ENCODE data around the gene MLEC. TPM values are rescaled to one million over a fixed set of nuclear protein-coding genes. Genes with fewer than 3 reads are reported as not detected.

Gene MLEC
- polyA plus RNA-seq (ENCODE audit: insufficient read length in 4 of 4), result 100 to 1,000 TPM; 150 to 183 (median 151) TPM

DNA sequence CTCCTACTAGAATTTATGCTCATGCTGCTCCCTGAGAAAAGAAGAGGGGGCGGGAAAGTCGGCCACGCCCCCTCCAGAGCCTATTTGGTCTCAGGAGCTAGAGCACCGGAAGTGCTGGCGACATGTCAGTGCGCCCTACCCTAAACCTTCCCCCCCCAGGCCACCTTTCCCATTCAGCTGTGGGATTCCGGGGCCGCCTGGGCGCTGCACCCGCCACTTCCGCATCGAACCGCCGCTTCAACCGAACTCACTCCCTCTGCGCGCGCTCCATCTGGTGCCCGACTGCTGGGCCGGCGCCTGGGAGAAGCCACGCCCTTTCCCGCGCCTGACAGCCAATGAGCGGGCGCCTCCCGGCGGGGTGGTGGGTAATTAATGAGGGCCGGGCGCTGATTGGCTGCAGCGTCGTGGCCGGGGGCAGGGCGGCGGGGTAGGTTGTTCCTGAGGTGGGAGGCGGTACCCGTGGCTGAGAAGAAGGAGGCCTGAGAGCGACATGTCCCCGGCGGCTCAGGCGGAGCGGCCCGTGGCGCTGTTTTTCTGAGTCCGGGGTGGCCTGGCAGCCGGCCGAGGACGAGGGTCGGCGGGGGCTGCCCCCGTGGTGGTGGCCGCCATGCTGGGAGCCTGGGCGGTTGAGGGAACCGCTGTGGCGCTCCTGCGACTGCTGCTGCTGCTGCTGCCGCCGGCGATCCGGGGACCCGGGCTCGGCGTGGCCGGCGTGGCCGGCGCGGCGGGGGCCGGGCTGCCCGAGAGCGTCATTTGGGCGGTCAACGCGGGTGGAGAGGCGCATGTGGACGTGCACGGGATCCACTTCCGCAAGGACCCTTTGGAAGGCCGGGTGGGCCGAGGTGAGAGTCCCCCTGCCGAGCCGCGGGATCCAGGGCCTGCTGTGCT, at the start of gene MLEC:
Gene MLEC, plus strand, starts transcription at position 460 of the 888 bp plus-strand sequence. Its CDS starts 148 bp downstream, at position 608.
- DNase-seq (ENCODE audit: low read depth in 4 of 4, low spot score in 2 of 4), result peak; percentile 86 to 96 (median 93)

DNA sequence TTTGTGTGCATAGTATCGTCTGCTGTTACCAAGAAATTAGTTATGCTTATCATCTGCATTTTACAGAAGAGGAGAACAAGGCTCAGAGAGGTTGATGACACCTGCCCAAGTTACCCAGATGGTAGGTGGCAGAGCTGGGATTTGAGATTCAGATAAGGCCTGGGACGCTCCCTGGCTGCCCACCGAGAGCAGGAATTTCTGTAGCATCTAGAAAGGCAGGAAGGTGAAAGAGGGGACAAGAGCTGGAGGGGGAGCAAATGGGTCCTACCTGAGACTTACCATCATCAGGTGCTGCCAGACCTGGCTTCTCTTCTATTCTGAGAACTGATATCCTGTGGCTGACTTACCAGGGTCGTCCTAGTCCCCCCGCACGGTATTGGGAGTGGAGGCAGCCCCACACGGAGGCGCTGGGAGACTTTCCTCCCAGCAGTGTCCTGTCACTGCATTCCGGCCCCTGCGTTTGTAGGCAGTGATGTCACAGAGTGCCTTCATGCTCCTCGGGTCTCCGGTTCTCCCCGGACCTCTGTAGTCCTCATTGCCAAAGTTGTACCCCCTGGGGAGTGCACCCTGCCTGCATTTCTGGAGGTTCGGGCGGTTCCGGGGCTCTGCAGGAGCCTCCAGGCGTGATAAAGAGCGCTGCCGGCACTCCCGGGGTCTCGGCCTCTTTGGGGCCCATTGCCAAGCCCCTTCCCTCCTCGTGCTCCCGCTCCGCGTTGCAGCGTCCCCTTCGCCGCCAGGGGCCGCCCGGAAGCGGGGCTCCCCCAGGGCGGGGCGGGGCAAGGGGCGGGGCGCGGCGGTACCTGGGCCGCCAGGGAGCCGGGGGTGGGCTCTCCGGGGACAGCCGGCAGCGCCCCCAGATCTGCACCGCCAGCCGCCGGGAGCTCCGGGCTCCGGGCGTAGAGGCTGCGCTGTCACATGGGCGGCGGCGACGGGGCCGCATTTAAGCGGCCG, 46.9 kb upstream of the MLEC start, which contains the start of gene CABP1:
Gene CABP1, plus strand, starts transcription at position 856 of the 951 bp plus-strand sequence. Its CDS starts 60 bp downstream, at position 916.
- DNase-seq (ENCODE audit: low read depth in 4 of 4, low spot score in 2 of 4), result no peak

DNA sequence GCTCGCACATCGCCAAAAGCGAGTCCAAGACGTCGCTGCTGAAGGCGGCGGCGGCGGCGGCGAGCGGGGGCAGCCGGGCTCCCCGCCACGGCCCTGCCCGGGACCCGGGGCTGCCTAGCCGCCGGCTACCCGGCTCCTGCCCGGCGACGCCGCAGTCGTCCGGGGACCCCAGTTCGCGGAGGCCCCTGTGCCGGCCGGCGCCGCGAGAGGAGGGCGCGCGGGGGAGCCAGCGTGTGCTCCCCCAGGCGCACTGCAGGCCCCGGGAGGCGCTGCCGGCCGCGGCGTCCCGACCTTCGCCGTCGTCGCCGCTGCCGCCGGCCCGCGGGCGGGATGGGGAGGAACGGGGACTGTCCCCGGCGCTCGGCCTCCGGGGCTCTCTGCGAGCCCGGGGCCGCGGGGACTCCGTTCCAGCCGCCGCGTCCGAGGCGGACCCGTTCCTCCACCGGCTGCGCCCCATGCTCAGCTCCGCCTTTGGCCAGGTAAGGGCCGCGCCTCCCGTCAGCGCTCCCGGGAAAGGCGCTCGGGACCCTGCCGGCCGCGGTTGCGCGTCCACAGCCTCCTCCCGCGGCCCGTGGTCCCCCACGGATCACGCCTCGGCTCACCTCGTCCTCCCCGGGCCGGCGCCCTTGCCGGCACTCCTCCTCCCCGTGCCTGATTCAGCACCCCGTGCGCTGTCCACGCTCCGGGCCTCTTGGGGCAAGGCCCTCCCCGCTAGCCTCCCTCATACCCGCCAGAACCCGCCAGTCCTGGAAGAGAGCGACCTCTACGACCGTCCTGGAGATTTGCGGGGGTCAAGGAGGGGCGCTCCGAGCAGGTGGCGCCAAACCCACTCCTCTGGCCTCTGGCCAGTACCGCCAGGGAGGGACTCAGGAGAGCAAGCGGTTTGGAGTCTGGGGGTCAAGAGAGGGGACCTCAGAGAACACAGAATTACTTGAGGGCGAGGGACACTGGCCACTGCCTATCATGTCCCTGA, 45.8 kb upstream of the MLEC start:
- DNase-seq (ENCODE audit: low read depth in 4 of 4, low spot score in 2 of 4), result peak in 2 of 4 donors; percentile 34 to 39

DNA sequence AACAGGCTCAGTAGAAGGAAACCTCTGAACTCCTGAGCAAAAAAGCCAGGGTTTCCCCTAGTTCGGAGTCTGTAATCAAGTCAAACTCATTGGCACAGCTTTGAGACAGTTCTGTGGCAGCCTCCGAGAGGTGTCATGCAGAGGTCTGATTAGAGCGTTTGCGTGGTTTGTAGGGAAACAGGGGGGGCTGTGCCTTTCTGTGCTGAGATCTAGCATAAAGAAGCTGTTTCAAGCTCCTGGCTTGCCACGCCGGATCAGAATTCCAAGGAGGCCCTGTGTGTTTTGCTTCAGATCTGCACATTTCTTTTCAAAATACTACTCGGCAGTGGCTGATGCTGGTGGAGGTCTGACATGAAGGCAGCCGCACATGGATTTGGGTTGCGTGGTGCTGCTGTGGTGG, 44.8 kb upstream of the MLEC start:
- no peak for DNase-seq (ENCODE audit: low read depth in 4 of 4, low spot score in 2 of 4)

GRCh38 chr12:120642826-120643225, 44.1 kb upstream of the MLEC start:
- no peak for DNase-seq (ENCODE audit: low read depth in 4 of 4, low spot score in 2 of 4)

- DNase-seq (ENCODE audit: low read depth in 4 of 4, low spot score in 2 of 4), result no peak
Observed at GRCh38 chr12:120643574-120643973, 43.4 kb upstream of the MLEC start.

DNA sequence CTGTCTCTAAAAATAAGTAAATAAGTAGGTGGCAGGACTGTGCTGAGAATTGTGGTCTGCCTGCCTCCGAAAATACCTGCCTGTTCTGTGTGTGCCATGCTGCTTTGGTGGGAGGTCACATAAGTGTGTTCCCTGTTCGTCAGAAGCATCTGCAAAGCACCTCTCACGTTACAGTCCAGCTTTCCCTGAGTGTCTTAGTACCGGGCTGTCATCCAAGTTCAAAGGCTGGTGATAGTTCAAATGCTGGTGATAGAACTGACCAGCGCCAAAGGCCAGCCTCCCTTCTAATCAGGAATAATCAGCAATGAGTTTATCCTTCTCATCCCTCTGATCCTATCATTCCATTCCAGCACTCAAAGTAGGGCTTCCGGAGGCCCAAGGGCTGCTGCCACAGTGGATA, 40.9 kb upstream of the MLEC start:
- DNase-seq (ENCODE audit: low read depth in 4 of 4, low spot score in 2 of 4), result no peak

- DNase-seq (ENCODE audit: low read depth in 4 of 4, low spot score in 2 of 4), result no peak
Observed at GRCh38 chr12:120647375-120647755, 39.6 kb upstream of the MLEC start.

DNA sequence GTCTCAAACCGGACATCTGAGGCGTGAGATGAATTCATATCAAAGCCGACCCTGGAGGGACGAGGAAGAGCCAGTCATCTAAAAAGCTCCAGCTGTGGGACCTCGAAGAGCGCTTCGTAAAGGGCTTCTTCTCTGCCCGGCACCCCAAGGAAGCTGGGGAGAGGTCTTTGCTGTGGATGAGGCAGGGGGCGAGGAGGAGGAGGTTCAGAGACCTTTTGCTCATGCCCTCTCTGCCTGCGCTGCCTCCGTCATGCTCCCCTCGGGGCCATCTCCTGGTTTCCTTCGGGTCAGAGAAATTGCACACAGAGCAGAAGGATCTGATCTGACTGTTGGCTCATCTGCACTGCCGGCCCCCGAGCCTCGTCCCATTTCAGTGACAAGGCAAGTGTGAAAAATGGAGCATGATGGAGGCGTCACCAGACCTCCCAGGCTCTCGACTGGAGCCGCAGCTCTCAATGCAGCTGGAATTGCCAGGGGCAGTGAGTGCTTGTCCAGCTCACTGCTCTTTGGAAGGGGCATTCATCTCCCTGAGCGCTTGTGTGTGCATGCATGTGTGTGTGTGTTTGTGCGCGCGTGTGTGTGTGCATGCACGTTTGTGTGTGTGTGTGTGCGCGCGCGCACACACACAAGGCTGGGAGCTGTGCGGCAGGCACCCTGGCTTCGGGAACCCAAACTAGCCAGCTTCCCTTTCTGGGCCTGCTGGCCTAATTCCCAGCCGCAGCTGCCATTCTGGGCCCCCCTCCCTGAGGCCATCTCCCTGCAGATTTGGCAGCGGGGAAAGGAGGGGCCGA, 37.3 kb upstream of the MLEC start:
- no peak for DNase-seq (ENCODE audit: low read depth in 4 of 4, low spot score in 2 of 4)

DNA sequence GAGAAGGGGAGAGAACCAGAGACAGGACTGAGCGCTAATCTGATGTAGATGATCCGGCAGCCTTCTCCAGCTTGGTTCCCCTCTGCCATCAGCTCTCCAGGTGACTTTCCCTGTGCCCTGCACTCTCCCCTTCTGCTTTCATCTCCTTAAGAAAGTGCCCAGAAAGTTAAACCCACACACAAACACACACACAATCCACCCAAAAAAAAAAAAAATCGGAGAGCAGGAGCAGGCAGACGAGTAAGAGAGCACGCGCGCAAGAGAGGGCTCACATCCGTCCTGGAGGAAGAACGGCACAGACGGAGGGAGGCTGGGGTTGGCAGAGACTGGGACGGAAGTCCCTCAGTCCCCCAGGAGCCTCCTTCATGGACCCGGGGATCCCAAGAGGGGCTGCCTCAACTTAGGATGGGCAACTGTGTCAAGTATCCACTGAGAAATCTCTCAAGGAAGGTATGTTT, 36.7 kb upstream of the MLEC start:
- no peak for DNase-seq (ENCODE audit: low read depth in 4 of 4, low spot score in 2 of 4)

DNA sequence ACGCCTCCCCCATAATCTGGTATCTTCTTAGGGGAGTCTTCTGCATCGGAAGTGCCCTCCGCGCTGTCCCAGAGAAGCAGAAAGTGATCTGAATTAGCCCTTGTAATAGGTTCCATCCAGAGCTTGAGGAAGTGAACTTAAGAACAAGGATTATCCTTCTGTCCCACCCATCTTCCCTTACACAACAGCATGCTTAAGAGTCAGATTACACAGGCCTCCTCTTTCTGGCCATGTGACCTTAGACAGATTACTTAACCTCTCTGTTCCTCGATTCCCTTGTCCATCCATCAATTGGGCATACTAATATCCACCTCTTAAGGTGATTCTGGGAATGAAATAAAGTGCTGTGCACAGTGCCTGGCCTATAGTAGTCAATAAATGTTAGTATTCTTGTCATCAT, 35.1 kb upstream of the MLEC start:
- DNase-seq (ENCODE audit: low read depth in 4 of 4, low spot score in 2 of 4), result no peak

DNA sequence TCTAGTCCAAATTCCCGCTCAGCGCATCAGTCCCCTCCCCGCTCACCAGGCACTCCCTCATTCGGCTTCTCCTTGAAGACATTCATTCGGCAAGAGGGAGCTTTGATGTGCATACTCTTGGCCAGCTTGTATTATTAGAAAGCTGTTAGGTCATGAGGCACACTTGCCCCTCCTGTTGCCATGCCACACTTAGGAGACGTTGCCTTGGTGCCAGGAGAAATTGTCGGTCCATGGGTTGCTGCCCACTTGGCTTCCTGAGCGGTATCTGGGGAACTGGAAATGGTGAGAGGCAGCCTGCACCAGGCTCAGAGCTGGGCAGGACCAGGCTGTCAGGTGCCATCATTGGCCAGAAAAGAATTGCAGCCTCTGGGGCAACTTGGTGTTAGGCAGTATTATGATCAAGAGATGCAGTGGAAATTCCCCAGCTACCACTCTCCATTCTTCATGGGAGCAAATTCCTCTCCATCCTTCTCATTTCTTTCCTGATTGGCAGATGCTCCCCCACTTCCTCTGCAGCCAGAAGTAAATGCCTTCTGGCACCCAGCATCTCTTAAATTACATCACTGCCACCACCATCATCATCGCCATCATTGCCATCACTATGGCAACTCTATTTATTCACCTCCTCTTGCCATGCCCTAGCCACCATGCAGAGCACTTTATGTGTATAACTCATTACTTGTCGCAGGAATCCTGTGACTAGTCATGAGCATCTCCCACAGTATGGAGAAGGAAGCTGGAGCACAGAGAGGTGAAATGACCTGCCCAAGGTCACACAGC, 34.1 kb upstream of the MLEC start:
- no peak for DNase-seq (ENCODE audit: low read depth in 4 of 4, low spot score in 2 of 4)

DNA sequence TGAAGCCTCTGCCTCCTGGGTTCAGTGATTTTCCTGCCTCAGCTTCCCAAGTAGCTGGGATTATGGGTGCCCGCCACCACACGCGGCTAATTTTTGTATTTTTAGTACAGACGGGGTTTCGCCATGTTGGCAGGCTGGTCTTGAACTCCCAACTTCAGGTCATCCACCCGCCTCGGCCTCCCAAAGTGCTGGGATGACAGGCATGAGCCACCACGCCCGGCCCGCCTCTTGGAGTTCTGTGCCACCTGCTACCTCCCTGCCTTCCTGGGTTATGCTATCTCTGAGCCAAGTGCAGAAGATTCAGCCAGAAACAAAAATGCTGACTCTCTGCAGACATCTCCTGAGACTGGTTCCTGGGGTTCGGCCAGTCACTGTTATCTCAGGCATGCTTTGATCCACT, 33.3 kb upstream of the MLEC start:
- DNase-seq (ENCODE audit: low read depth in 4 of 4, low spot score in 2 of 4), result no peak

- no peak for DNase-seq (ENCODE audit: low read depth in 4 of 4, low spot score in 2 of 4)
Observed at GRCh38 chr12:120654656-120655055, 32.3 kb upstream of the MLEC start.

- DNase-seq (ENCODE audit: low read depth in 4 of 4, low spot score in 2 of 4), result no peak
Observed at GRCh38 chr12:120656008-120656407, 30.9 kb upstream of the MLEC start.

- no peak for DNase-seq (ENCODE audit: low read depth in 4 of 4, low spot score in 2 of 4)
Observed at GRCh38 chr12:120658286-120659150, 28.4 kb upstream of the MLEC start.

DNA sequence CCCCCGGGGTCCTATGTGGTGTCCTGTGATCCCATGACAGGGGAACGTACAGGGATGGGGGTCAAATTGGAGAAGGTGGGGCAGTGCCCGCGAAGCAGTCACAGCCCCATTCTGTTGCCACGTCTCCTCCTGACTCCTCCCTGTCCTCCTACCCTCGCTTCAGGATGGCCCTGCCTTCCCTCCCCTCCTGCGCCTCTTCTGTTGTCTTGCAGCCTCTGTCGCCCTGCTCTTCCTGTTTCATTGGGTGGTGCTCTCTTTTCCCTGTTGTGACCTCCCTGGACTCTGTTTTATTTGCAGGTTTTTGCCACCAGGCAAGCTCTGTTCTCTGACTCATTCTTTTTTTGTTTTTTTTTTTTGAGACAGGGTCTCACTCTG, 27.8 kb upstream of the MLEC start:
- DNase-seq (ENCODE audit: low read depth in 4 of 4, low spot score in 2 of 4), result no peak
